Pons (tissue), 1 donor: ENCODE measurements around the gene PAXX.

ENCODE experiments used
- DNase-seq: peaks from one replicate; pipeline ENCODE4 v3.0.0-alpha.2; 2016; ENCODE audit warnings: low spot score

Gene PAXX

GRCh38 chr9:136952876-136953770 lies 39.1 kb upstream of the PAXX start:
- no peak for DNase-seq

GRCh38 chr9:136953771-136954269 lies 38.4 kb upstream of the PAXX start:
- DNase-seq, result no peak

- no peak for DNase-seq
These were observed 37.7 kb upstream of the PAXX start for GRCh38 chr9:136954270-136955083.

GRCh38 chr9:136955202-136955942 lies 36.9 kb upstream of the PAXX start:
- no peak for DNase-seq

- DNase-seq, result no peak
These were observed 36.3 kb upstream of the PAXX start for GRCh38 chr9:136955943-136956335.

GRCh38 chr9:136956604-136957003 lies 35.6 kb upstream of the PAXX start:
- no peak for DNase-seq

GRCh38 chr9:136957461-136957860 lies 34.8 kb upstream of the PAXX start:
- no peak for DNase-seq

- DNase-seq, result no peak
These were observed 34.3 kb upstream of the PAXX start for GRCh38 chr9:136957901-136958300.

- no peak for DNase-seq
These were observed 33.7 kb upstream of the PAXX start for GRCh38 chr9:136958473-136958872.

GRCh38 chr9:136958898-136959850 lies 33.0 kb upstream of the PAXX start:
- DNase-seq, result no peak

GRCh38 chr9:136960212-136960937 lies 31.8 kb upstream of the PAXX start:
- no peak for DNase-seq

- no peak for DNase-seq
These were observed 31.3 kb upstream of the PAXX start for GRCh38 chr9:136960938-136961275.

- no peak for DNase-seq
These were observed 30.8 kb upstream of the PAXX start for GRCh38 chr9:136961279-136962065.

GRCh38 chr9:136962163-136962562 lies 30.1 kb upstream of the PAXX start:
- DNase-seq, result no peak

GRCh38 chr9:136962701-136963248 lies 29.4 kb upstream of the PAXX start:
- DNase-seq, result no peak

- no peak for DNase-seq
These were observed 28.9 kb upstream of the PAXX start for GRCh38 chr9:136963341-136963740.

- DNase-seq, result no peak
These were observed 28.5 kb upstream of the PAXX start for GRCh38 chr9:136963751-136964150.

GRCh38 chr9:136964171-136964689 lies 28.0 kb upstream of the PAXX start:
- no peak for DNase-seq

- DNase-seq, result no peak
These were observed 27.3 kb upstream of the PAXX start for GRCh38 chr9:136964833-136965422.
